H1 (cell line): ENCODE data around the gene ITGB1BP1. TPM values are rescaled to one million over a fixed set of nuclear protein-coding genes. Genes with fewer than 3 reads are reported as not detected.

Experiments
- CTCF ChIA-PET: fragments of 300-600 bp; sonication (Branson Sonifier 250); formaldehyde crosslinking; loops from one replicate; lab custom pipeline; 2021; ENCODE audit not compliant: partially characterized antibody; lab: Charles Lee
- POLR2A ChIA-PET: fragments of 300-600 bp; sonication (Branson Sonifier 250); formaldehyde crosslinking; loops from one replicate; lab custom pipeline; 2021; ENCODE audit warnings: inconsistent platforms; ENCODE audit not compliant: partially characterized antibody; lab: Charles Lee
- DNase-seq, 2 experiments: peaks; one replicate each; pipeline versions ENCODE4 v3.0.0 to v3.0.0-alpha.2; 2010 to 2022; ENCODE audit warnings: low spot score in 2 of 2, low read depth in 1 of 2, mixed read lengths in 1 of 2
- FAIRE-seq: peaks from 2 replicates; lab custom pipeline; 2011; peaks lifted over from hg19 to GRCh38; lab: Jason Lieb, UNC
- H2AFZ ChIP-seq: 2 replicates; pipeline ENCODE4 v1.8.1; 2012; ENCODE audit warnings: low read length, inconsistent platforms
- H2AK5ac ChIP-seq: 2 replicates; pipeline ENCODE4 v1.6.1; 2013; ENCODE audit warnings: low read depth, low read length
- H2BK120ac ChIP-seq: replicated peaks from 2 replicates; pipeline ENCODE3; 2013; ENCODE audit warnings: low read depth, low read length, inconsistent platforms
- H2BK12ac ChIP-seq: 2 replicates; pipeline ENCODE4 v1.6.1; 2013; ENCODE audit warnings: low read depth, low read length
- H2BK15ac ChIP-seq: 2 replicates; pipeline ENCODE4 v1.6.1; 2013; ENCODE audit warnings: low read length
- H2BK20ac ChIP-seq: 2 replicates; pipeline ENCODE4 v1.6.1; 2013; ENCODE audit warnings: low read length
- H2BK5ac ChIP-seq: 2 replicates; pipeline ENCODE4 v1.6.1; 2013; ENCODE audit warnings: low read depth, low read length
- H3K14ac ChIP-seq: 2 replicates; pipeline ENCODE4 v1.6.1; 2013; ENCODE audit warnings: inconsistent platforms; ENCODE audit not compliant: insufficient read length
- H3K18ac ChIP-seq: 2 replicates; pipeline ENCODE4 v1.6.1; 2013; ENCODE audit warnings: low read length; ENCODE audit errors: extremely low read depth
- H3K23ac ChIP-seq: 2 replicates; pipeline ENCODE4 v1.6.1; 2013; ENCODE audit warnings: inconsistent platforms; ENCODE audit not compliant: insufficient read length
- H3K23me2 ChIP-seq: 2 replicates; pipeline ENCODE4 v1.6.1; 2013; ENCODE audit warnings: low read depth, low read length
- H3K27ac ChIP-seq: 2 replicates; pipeline ENCODE4 v1.6.1; 2011; ENCODE audit warnings: low read depth, low read length, inconsistent platforms
- H3K27me3 ChIP-seq, 4 experiments: replicated peaks in 1 of 4; 1 replicate in 1 of 4; 2 replicates in 3 of 4; pipeline versions ENCODE4 v1.6.1 to v1.8.1; 2011 to 2013; ENCODE audit warnings: low read length in 3 of 4, mild to moderate bottlenecking in 3 of 4, inconsistent platforms in 2 of 4, mixed read lengths in 2 of 4, moderate library complexity in 1 of 4; ENCODE audit not compliant: control insufficient read depth in 3 of 4, insufficient read depth in 3 of 4; ENCODE audit errors: extremely low read depth in 1 of 4
- H3K36me3 ChIP-seq, 4 experiments: 2 replicates each; pipeline versions ENCODE4 v1.6.1 to v1.8.1; 2011 to 2013; ENCODE audit warnings: mild to moderate bottlenecking in 4 of 4, low read length in 3 of 4, moderate library complexity in 2 of 4, control low read depth in 1 of 4, inconsistent platforms in 1 of 4; ENCODE audit not compliant: insufficient read depth in 4 of 4, control insufficient read depth in 2 of 4
- H3K4ac ChIP-seq: replicated peaks from 2 replicates; pipeline ENCODE3; 2013; ENCODE audit warnings: low read length, low read depth, mixed read lengths, inconsistent platforms; ENCODE audit not compliant: insufficient read length
- H3K4me1 ChIP-seq, 4 experiments: replicated peaks in 1 of 4; 1 replicate in 1 of 4; 2 replicates in 3 of 4; pipeline versions ENCODE4 v1.6.1 to v1.8.1; 2011 to 2013; ENCODE audit warnings: low read length in 3 of 4, inconsistent platforms in 2 of 4, mixed read lengths in 1 of 4; ENCODE audit not compliant: insufficient read depth in 4 of 4, control insufficient read depth in 3 of 4
- H3K4me2 ChIP-seq, 2 experiments: 2 replicates each; pipeline versions ENCODE4 v1.6.1 to v1.8.1; 2011 to 2013; ENCODE audit warnings: low read depth in 2 of 2, low read length in 2 of 2, control low read depth in 1 of 2, inconsistent platforms in 1 of 2, mild to moderate bottlenecking in 1 of 2; ENCODE audit not compliant: insufficient read depth in 1 of 2
- H3K4me3 ChIP-seq, 4 experiments: fragments of 200-600, 300-600 bp in 1 of 4; sonication (generic), shearing (Covaris generic), sonication (Bioruptor Twin) in 1 of 4; 2 replicates each; pipeline versions ENCODE4 v1.5.1 to v1.8.1; 2011 to 2016; ENCODE audit warnings: low read length in 4 of 4, low read depth in 3 of 4, control low read depth in 2 of 4, inconsistent platforms in 2 of 4, mild to moderate bottlenecking in 2 of 4, mixed read lengths in 1 of 4, moderate library complexity in 1 of 4; ENCODE audit not compliant: insufficient read depth in 2 of 4; ENCODE audit errors: extremely low read depth in 1 of 4
- H3K56ac ChIP-seq: replicated peaks from 2 replicates; pipeline ENCODE3; 2013; ENCODE audit warnings: low read depth, mild to moderate bottlenecking, mixed read lengths, low read length, inconsistent platforms; ENCODE audit not compliant: insufficient read length
- H3K79me1 ChIP-seq: 2 replicates; pipeline ENCODE4 v1.6.1; 2013; ENCODE audit warnings: low read depth, low read length, control low read depth
- H3K79me2 ChIP-seq, 2 experiments: 2 replicates each; pipeline versions ENCODE4 v1.6.1 to v1.8.1; 2012 to 2013; ENCODE audit warnings: low read length in 2 of 2, mild to moderate bottlenecking in 2 of 2, inconsistent platforms in 1 of 2; ENCODE audit not compliant: insufficient read depth in 2 of 2, control insufficient read depth in 1 of 2
- H3K9ac ChIP-seq, 4 experiments: replicated peaks in 1 of 4; 1 replicate in 1 of 4; 2 replicates in 3 of 4; pipeline versions ENCODE4 v1.6.1 to v1.8.1; 2011 to 2013; ENCODE audit warnings: low read depth in 3 of 4, low read length in 3 of 4, control low read depth in 2 of 4, mild to moderate bottlenecking in 2 of 4, moderate library complexity in 2 of 4, inconsistent platforms in 1 of 4; ENCODE audit errors: extremely low read depth in 1 of 4
- H3K9me3 ChIP-seq, 2 experiments: 2 replicates each; pipeline versions ENCODE4 v1.6.1 to v1.8.1; 2012 to 2013; ENCODE audit warnings: mild to moderate bottlenecking in 2 of 2, moderate library complexity in 2 of 2, control low read depth in 1 of 2, inconsistent platforms in 1 of 2, low read depth in 1 of 2, low read length in 1 of 2, mixed read lengths in 1 of 2; ENCODE audit not compliant: insufficient read depth in 2 of 2
- H4K20me1 ChIP-seq, 2 experiments: replicated peaks in 1 of 2; 2 replicates each; pipeline versions ENCODE3 to v1.8.1; 2011 to 2013; ENCODE audit warnings: inconsistent platforms in 2 of 2, low read length in 2 of 2, mild to moderate bottlenecking in 1 of 2; ENCODE audit not compliant: insufficient read depth in 2 of 2, control insufficient read depth in 1 of 2
- H4K5ac ChIP-seq: 2 replicates; pipeline ENCODE4 v1.6.1; 2013; ENCODE audit warnings: low read length, low read depth, mixed read lengths, inconsistent platforms; ENCODE audit not compliant: insufficient read length
- H4K8ac ChIP-seq: 2 replicates; pipeline ENCODE4 v1.8.0; 2013; ENCODE audit warnings: mild to moderate bottlenecking, moderate library complexity, low read length, inconsistent platforms; ENCODE audit not compliant: insufficient read depth; ENCODE audit errors: extremely low read depth
- H4K91ac ChIP-seq: replicated peaks from 2 replicates; pipeline ENCODE3; 2013; ENCODE audit warnings: low read length, mixed read lengths, inconsistent platforms; ENCODE audit not compliant: insufficient read length
- CBX5 ChIP-seq: fragments of 300-800, 300-1000 bp; sonication (generic); IDR thresholded peaks from 2 replicates; pipeline ENCODE4 v1.7.1; 2016; ENCODE audit warnings: antibody characterized with exemption, low read length, low read depth
- CEBPB ChIP-seq: IDR thresholded peaks from 2 replicates; pipeline ENCODE4 v1.6.1; 2012; ENCODE audit warnings: low read depth, low read length
- CHD1 ChIP-seq: IDR thresholded peaks from 2 replicates; pipeline ENCODE4 v1.6.1; 2012; ENCODE audit warnings: low read depth, low read length, improper control_type of control experiment
- GABPA ChIP-seq: IDR thresholded peaks from 2 replicates; pipeline ENCODE4 v1.6.1; 2011; ENCODE audit warnings: mild to moderate bottlenecking, low read length, moderate library complexity, borderline replicate concordance; ENCODE audit not compliant: insufficient read depth
- HDAC2 ChIP-seq, 2 experiments: fragments of 300-600 bp in 1 of 2; sonication (generic) in 1 of 2; IDR thresholded peaks; 2 replicates each; pipeline ENCODE4 v1.6.1; 2011 to 2012; ENCODE audit warnings: low read depth in 2 of 2, low read length in 2 of 2, mild to moderate bottlenecking in 2 of 2, moderate library complexity in 2 of 2, borderline replicate concordance in 1 of 2, inconsistent platforms in 1 of 2
- JUN ChIP-seq: IDR thresholded peaks from 2 replicates; pipeline ENCODE4 v1.6.1; 2011; ENCODE audit warnings: low read depth, mild to moderate bottlenecking, improper control_type of control experiment, low read length
- POLR2AphosphoS5 ChIP-seq: IDR thresholded peaks from 2 replicates; pipeline ENCODE4 v1.6.1; 2011; ENCODE audit warnings: low read depth, low read length
- RFX5 ChIP-seq: IDR thresholded peaks from 2 replicates; pipeline ENCODE4 v1.6.1; 2011; ENCODE audit warnings: low read depth, low read length, improper control_type of control experiment, borderline replicate concordance
- WGBS, 2 experiments: shearing (Covaris generic) in 1 of 2; methylation state at CpG; one replicate each; pipeline versions ENCODE4 v1.1.6 to v1.1.7; 2013 to 2015; ENCODE audit warnings: low lambda C conversion rate in 2 of 2, mixed read lengths in 2 of 2, inconsistent platforms in 1 of 2, low coverage in 1 of 2, missing lambda C conversion rate in 1 of 2; ENCODE audit not compliant: insufficient replicate concordance in 2 of 2, insufficient coverage in 1 of 2, insufficient read length in 1 of 2; ENCODE audit errors: extremely low coverage in 1 of 2, missing lambda C conversion rate in 1 of 2; 5-methylcytosine and 5-hydroxymethylcytosine counted together
- polyA plus RNA-seq, 7 experiments: library from polyadenylated mRNA; depleted of rRNA in 3 of 7; stranded (reverse) in 5 of 7; unstranded in 2 of 7; fragments of >200 nt in 5 of 7; fragments of 200-250 nt in 2 of 7; gene quantifications; 1 replicate in 5 of 7; 2 replicates in 1 of 7; 4 replicates in 1 of 7; pipeline versions ENCODE4 v1.2.1 to v1.2.3, GENCODE V29; 2011 to 2013; ENCODE audit warnings: missing spikeins in 2 of 7, mixed read lengths in 2 of 7
- total RNA-seq: library from RNA; stranded (reverse); fragmentation: NEBNext Ultra II Directional; extraction: Animal tissue kit (Norgen Biotek cat#: 25700); gene quantifications from 2 replicates; pipeline ENCODE4 v1.2.1, GENCODE V29; 2021

ITGB1BP1 gene
- total and polyA plus RNA-seq, 2 of the 8 experiments (the other 6 are each of a cell fraction or from before 2014, with no cell fraction given): 16.1 to 45.4 TPM

GRCh38 chr2:9439536-9439935 is 16.2 kb upstream of the ITGB1BP1 start:
- WGBS, 2 experiments: 100% methylated on average over 1 of the region's 1 CpG; no CpG with 5 or more reads in 1 of the 2 experiments
- no peak overlapping the region for H2AK5ac ChIP-seq
- no peaks in the 10 kb centered on the region for H3K23me2 ChIP-seq
- H3K27ac ChIP-seq: no peak overlapping the region
- no peak overlapping the region for H3K4ac ChIP-seq
- H4K8ac ChIP-seq: no peak overlapping the region
- no peak overlapping the region for H4K5ac ChIP-seq
- POLR2A ChIA-PET: interaction anchor here (0.7 kb wide), 1 partner anchor 127 kb away, joined by 4 read pairs; no protein-coding TSS in a partner anchor
- no peak overlapping the region for H4K91ac ChIP-seq
- H3K56ac ChIP-seq: no peak overlapping the region
- H2BK20ac ChIP-seq: no peak overlapping the region
- no peaks in the 10 kb centered on the region for H3K79me2 ChIP-seq
- H3K36me3 ChIP-seq: peaks cover 9 to 69% (median 53%) of the 10 kb centered on the region in 4 experiments
- H3K79me1 ChIP-seq: no peaks in the 10 kb centered on the region; the same call in 1 of the 2 replicates
- H2AFZ ChIP-seq: no peak overlapping the region
- no peaks in the 10 kb centered on the region; a peak in 1 of 7 replicates for H3K27me3 ChIP-seq
- no peak overlapping the region for H2BK5ac ChIP-seq
- H3K23ac ChIP-seq: no peak overlapping the region
- CTCF ChIA-PET: no interaction called here
- H4K20me1 ChIP-seq: no peaks in the 10 kb centered on the region
- H2BK12ac ChIP-seq: no peak overlapping the region
- no peak overlapping the region for H2BK15ac ChIP-seq
- no peak overlapping the region for H3K4me2 ChIP-seq
- no peak overlapping the region for H3K14ac ChIP-seq
- TF ChIP-seq GABPA: no peak
- TF ChIP-seq HDAC2 (IDR thresholded peaks at IDR 0.05; ENCODE audit: borderline replicate concordance in 1 of 2, low read depth in 2 of 2, low read length in 2 of 2): no peak
- TF ChIP-seq POLR2AphosphoS5: no peak
- TF ChIP-seq CBX5: no peak
- TF ChIP-seq JUN: no peak
- no peak for TF ChIP-seq CHD1
- TF ChIP-seq RFX5: no peak
- TF ChIP-seq CEBPB: no peak
- H3K4me1 ChIP-seq: no peaks in the 10 kb centered on the region
- no peak overlapping the region for H3K4me3 ChIP-seq
- no peak for DNase-seq
- H2BK120ac ChIP-seq: no peak overlapping the region
- FAIRE-seq: no peak
- no peaks in the 10 kb centered on the region for H3K9me3 ChIP-seq
- H3K9ac ChIP-seq: no peak overlapping the region
- no peak overlapping the region for H3K18ac ChIP-seq
